K562 (cell line): ENCODE data around the gene HSPA1B. TPM values are rescaled to one million over a fixed set of nuclear protein-coding genes. Genes with fewer than 3 reads are reported as not detected.

Source experiments
- AFF4 ChIP-seq: sonication (generic); formaldehyde crosslinking; IDR thresholded peaks from 2 replicates; pipeline ENCODE4 v1.8.0; 2023; ENCODE audit warnings: mild to moderate bottlenecking, missing genetic modification reagents
- BRF2 ChIP-seq: IDR thresholded peaks from 3 replicates; pipeline ENCODE4 v1.6.1; 2011; ENCODE audit warnings: borderline replicate concordance, mild to moderate bottlenecking; ENCODE audit not compliant: insufficient read length, insufficient read depth
- CSDE1 ChIP-seq, 2 experiments: fragments of 450-650 bp; IDR thresholded peaks; 2 replicates each; pipeline ENCODE4 v1.6.1; 2016; ENCODE audit warnings: mild to moderate bottlenecking in 1 of 2
- FOXK2 ChIP-seq, 2 experiments: fragments of 450-650 bp; IDR thresholded peaks in 1 of 2; conservative IDR thresholded peaks in 1 of 2; 2 replicates each; pipeline ENCODE4 v1.6.1; 2016; ENCODE audit warnings: low read depth in 2 of 2, mild to moderate bottlenecking in 1 of 2
- KDM1A ChIP-seq, 2 experiments: fragments of 450-650 bp; IDR thresholded peaks; 2 replicates each; pipeline ENCODE4 v1.6.1; 2016; ENCODE audit warnings: mild to moderate bottlenecking in 2 of 2
- KDM5B ChIP-seq: fragments of 200-600 bp; sonication (generic); IDR thresholded peaks from 2 replicates; pipeline ENCODE4 v1.6.1; 2012; ENCODE audit warnings: low read depth, mild to moderate bottlenecking, moderate library complexity, low read length, control low read depth, inconsistent platforms; ENCODE audit not compliant: insufficient replicate concordance
- LARP7 ChIP-seq: fragments of 450-650 bp; IDR thresholded peaks from 2 replicates; pipeline ENCODE4 v1.6.1; 2016
- MAFF ChIP-seq: IDR thresholded peaks from 2 replicates; pipeline ENCODE4 v1.6.1; 2012; ENCODE audit warnings: low read length, improper control_type of control experiment
- PTRF ChIP-seq: fragments of 450-650 bp; IDR thresholded peaks from 2 replicates; pipeline ENCODE4 v1.6.1; 2016; ENCODE audit warnings: mild to moderate bottlenecking, missing genetic modification characterization, missing compliant biosample characterization
- SREBF1 ChIP-seq: fragments of 150-350 bp; IDR thresholded peaks from 2 replicates; pipeline ENCODE4 v1.6.1; 2014; ENCODE audit warnings: antibody characterized with exemption, low read depth, low read length, borderline replicate concordance
- SRSF7 ChIP-seq: fragments of 200-400 bp; formaldehyde crosslinking; optimal IDR thresholded peaks from 2 replicates; pipeline ENCODE3; 2017; ENCODE audit warnings: mild to moderate bottlenecking, low read depth, low read length
- TEAD1 ChIP-seq, 2 experiments: fragments of 450-650 bp in 1 of 2; sonication (generic) in 1 of 2; formaldehyde crosslinking; IDR thresholded peaks; 2 replicates each; pipeline versions ENCODE4 v1.4.0 to v1.8.0; 2020 to 2022; ENCODE audit warnings: mild to moderate bottlenecking in 2 of 2, missing genetic modification reagents in 1 of 2
- ZNF3 ChIP-seq: fragments of 250-450 bp; sonication (Bioruptor Pico); IDR thresholded peaks from 2 replicates; pipeline ENCODE4 v1.5.0; 2021; ENCODE audit warnings: mild to moderate bottlenecking, moderate library complexity
- ZNF695 ChIP-seq: fragments of 450-650 bp; formaldehyde crosslinking; IDR thresholded peaks from 2 replicates; pipeline ENCODE4 v1.4.0; 2020; ENCODE audit warnings: mild to moderate bottlenecking, moderate library complexity
- ZNF740 ChIP-seq, 3 experiments: fragments of 200-800 bp in 1 of 3; sonication (Bioruptor generic) in 1 of 3; sonication (generic) in 1 of 3; formaldehyde crosslinking in 1 of 3; IDR thresholded peaks; 2 replicates each; pipeline versions ENCODE4 v1.6.1 to v1.8.0; 2016 to 2022; ENCODE audit warnings: mild to moderate bottlenecking in 2 of 3, missing compliant biosample characterization in 2 of 3, missing genetic modification characterization in 2 of 3, missing genetic modification reagents in 1 of 3
- ZNF785 ChIP-seq: fragments of 250-450 bp; sonication (Bioruptor Pico); IDR thresholded peaks from 2 replicates; pipeline ENCODE4 v1.4.0; 2020; ENCODE audit warnings: mild to moderate bottlenecking
- polyA plus RNA-seq, 8 experiments: library from polyadenylated mRNA; depleted of rRNA in 4 of 8; stranded (reverse) in 5 of 8; unstranded in 3 of 8; fragments of >200 nt; fragmentation: Nextera tagmentation in 2 of 8; fragmentation: Illumina TruSeq in 1 of 8; extraction: Ambion mirVana in 2 of 8; extraction: Trizol in 1 of 8; gene quantifications; 2 replicates each; pipeline versions ENCODE4 v1.2.1 to v1.2.3, GENCODE V29; 2011 to 2014; ENCODE audit warnings: inconsistent platforms in 1 of 8, missing spikeins in 1 of 8
- total RNA-seq, 7 experiments: library from RNA; depleted of rRNA in 6 of 7; stranded (reverse); fragments of >200 nt in 6 of 7; fragmentation: Illumina TruSeq in 2 of 7; extraction: Trizol in 2 of 7; gene quantifications; 2 replicates each; pipeline versions ENCODE4 v1.2.1 to v1.2.3, GENCODE V29; 2011 to 2021; ENCODE audit warnings: low replicate concordance in 1 of 7

Gene HSPA1B
- total and polyA plus RNA-seq, 9 of the 15 experiments (the other 6 are each of a cell fraction or from before 2014, with no cell fraction given), result 0.27 to 227 (median 51.2) TPM

- TF ChIP-seq ZNF695 (CRISPR knock-in tag) (no peak), KDM5B (no peak), FOXK2 (conservative IDR thresholded peaks at IDR 0.05 in 1 of 2, IDR thresholded peaks at IDR 0.05 in 1 of 2; ENCODE audit: low read depth in 2 of 2) (peak; percentile 27 to 37; a peak in 1 of 4 replicates), KDM1A (IDR thresholded peaks at IDR 0.05) (peak; percentile 87 to 91), AFF4 (CRISPR knock-in tag) (no peak), SREBF1 (no peak), CSDE1 (IDR thresholded peaks at IDR 0.05) (no peak), PTRF (no peak), MAFF (no peak), SRSF7 (no peak), ZNF740 (CRISPR knock-in tag; IDR thresholded peaks at IDR 0.05) (no peak; the same call in 1 of the 2 replicates), ZNF740 (tag; IDR thresholded peaks at IDR 0.05) (no peak), BRF2 (no peak), TEAD1 (CRISPR knock-in tag; IDR thresholded peaks at IDR 0.05) (0 out of 4 replicates have a peak, but pooled peaks of 1 of the 2 experiments have one; percentile 59), LARP7 (no peak), ZNF785 (CRISPR knock-in tag) (no peak), ZNF3 (CRISPR knock-in tag) (no peak)
Observed at GRCh38 chr6:31795616-31796298, 31.8 kb upstream of the HSPA1B start, which contains the start of gene VARS1 (continued).
